PFSK-1 (cell line): ENCODE data around the gene PDE6A.

Experiments used
- FOXP2 ChIP-seq: optimal IDR thresholded peaks from 2 replicates; pipeline ENCODE3; 2011; ENCODE audit warnings: borderline replicate concordance, control low read depth, inconsistent platforms; ENCODE audit not compliant: insufficient read depth; ENCODE audit errors: extremely low read length, extremely low read depth
- POLR2AphosphoS5 ChIP-seq: IDR thresholded peaks from 2 replicates; pipeline ENCODE4 v1.6.1; 2012; ENCODE audit warnings: low read depth, mild to moderate bottlenecking, control low read depth, low read length, moderate library complexity
- REST ChIP-seq, 2 experiments: IDR thresholded peaks; 2 replicates each; pipeline versions ENCODE4 v1.6.1 to v1.8.0; 2011 to 2012; ENCODE audit warnings: low read depth in 2 of 2, low read length in 2 of 2, control low read depth in 1 of 2, inconsistent platforms in 1 of 2, mild to moderate bottlenecking in 1 of 2, moderate library complexity in 1 of 2; ENCODE audit not compliant: insufficient read depth in 1 of 2
- SIN3A ChIP-seq: IDR thresholded peaks from 2 replicates; pipeline ENCODE4 v1.6.1; 2012; ENCODE audit warnings: mild to moderate bottlenecking, low read length, moderate library complexity, borderline replicate concordance; ENCODE audit not compliant: insufficient read depth
- TAF1 ChIP-seq: IDR thresholded peaks from 2 replicates; pipeline ENCODE4 v1.6.1; 2012; ENCODE audit warnings: low read length, control low read depth, borderline replicate concordance; ENCODE audit not compliant: insufficient read depth

Gene PDE6A

GRCh38 chr5:149935431-149935901 lies 9.1 kb downstream of the PDE6A start:
- TF ChIP-seq FOXP2 = no peak

- no peak for TF ChIP-seq TAF1
- TF ChIP-seq POLR2AphosphoS5 = no peak
- no peak for TF ChIP-seq REST (IDR thresholded peaks at IDR 0.05; ENCODE audit: insufficient read depth in 1 of 2, low read depth in 2 of 2, low read length in 2 of 2)
These were observed 11.9 kb downstream of the PDE6A start for GRCh38 chr5:149932445-149933350.

GRCh38 chr5:149931992-149932436 lies 12.6 kb downstream of the PDE6A start:
- no peak for TF ChIP-seq REST (IDR thresholded peaks at IDR 0.05; ENCODE audit: insufficient read depth in 1 of 2, low read depth in 2 of 2, low read length in 2 of 2)
- no peak for TF ChIP-seq FOXP2
- TF ChIP-seq SIN3A = no peak
- TF ChIP-seq POLR2AphosphoS5 = no peak
- no peak for TF ChIP-seq TAF1

GRCh38 chr5:149930749-149931574 lies 13.6 kb downstream of the PDE6A start:
- TF ChIP-seq TAF1 (no peak), SIN3A (no peak), REST (IDR thresholded peaks at IDR 0.05; ENCODE audit: insufficient read depth in 1 of 2, low read depth in 2 of 2, low read length in 2 of 2) (no peak), FOXP2 (no peak), POLR2AphosphoS5 (no peak)

- TF ChIP-seq REST (IDR thresholded peaks at IDR 0.05; ENCODE audit: insufficient read depth in 1 of 2, low read depth in 2 of 2, low read length in 2 of 2) = no peak
- TF ChIP-seq SIN3A = no peak
- no peak for TF ChIP-seq TAF1
- no peak for TF ChIP-seq FOXP2
- TF ChIP-seq POLR2AphosphoS5 = no peak
These were observed 14.4 kb downstream of the PDE6A start for GRCh38 chr5:149930043-149930748.
